ENCODE measurements around the gene CEBPA. TPM values are rescaled to one million over a fixed set of nuclear protein-coding genes. Genes with fewer than 3 reads are reported as not detected.

CEBPA gene
- total RNA-seq, 1 donor from 2014 or later, result 1.7 TPM

- Mint-ChIP-seq H3K9me3 (ENCODE audit: low read depth) (peaks cover 7% of the 10 kb centered on the region), H3K27me3 (ENCODE audit: low read depth) (peaks cover 8% of the 10 kb centered on the region), H3K4me3 (ENCODE audit: unreplicated experiment) (no peak overlapping the region), H3K27ac (ENCODE audit: unreplicated experiment) (no peak overlapping the region), H3K36me3 (ENCODE audit: low read depth) (peaks cover 3% of the 10 kb centered on the region), H3K4me1 (ENCODE audit: low read depth) (no peaks in the 10 kb centered on the region)
- TF ChIP-seq CTCF (IDR thresholded peaks at IDR 0.05), result no peak
- DNase-seq (ENCODE audit: low spot score), result no peak
These were observed 46.6 kb downstream of the CEBPA start for GRCh38 chr19:33255781-33256180.

GRCh38 chr19:33254245-33254824 lies 48.0 kb downstream of the CEBPA start:
- H3K4me3 Mint-ChIP-seq (ENCODE audit: unreplicated experiment), result no peak overlapping the region
- H3K9me3 Mint-ChIP-seq (ENCODE audit: low read depth), result peaks cover 7% of the 10 kb centered on the region
- TF ChIP-seq CTCF (IDR thresholded peaks at IDR 0.05), result no peak
- no peak overlapping the region for H3K27ac Mint-ChIP-seq (ENCODE audit: unreplicated experiment)
- no peaks in the 10 kb centered on the region for H3K4me1 Mint-ChIP-seq (ENCODE audit: low read depth)
- peaks cover 3% of the 10 kb centered on the region for H3K36me3 Mint-ChIP-seq (ENCODE audit: low read depth)
- DNase-seq (ENCODE audit: low spot score), result no peak
- peaks cover 7% of the 10 kb centered on the region for H3K27me3 Mint-ChIP-seq (ENCODE audit: low read depth)

GRCh38 chr19:33252971-33253370 lies 49.4 kb downstream of the CEBPA start:
- Mint-ChIP-seq H3K9me3 (ENCODE audit: low read depth) (peaks cover 3% of the 10 kb centered on the region), H3K27ac (ENCODE audit: unreplicated experiment) (no peak overlapping the region), H3K27me3 (ENCODE audit: low read depth) (peaks cover 7% of the 10 kb centered on the region), H3K4me3 (ENCODE audit: unreplicated experiment) (no peak overlapping the region), H3K4me1 (ENCODE audit: low read depth) (no peaks in the 10 kb centered on the region), H3K36me3 (ENCODE audit: low read depth) (peaks cover under 1% of the 10 kb centered on the region)
- no peak for TF ChIP-seq CTCF (IDR thresholded peaks at IDR 0.05)
- no peak for DNase-seq (ENCODE audit: low spot score)

GRCh38 chr19:33252418-33252962 lies 49.8 kb downstream of the CEBPA start:
- Mint-ChIP-seq H3K27me3 (ENCODE audit: low read depth) (peaks cover 7% of the 10 kb centered on the region), H3K27ac (ENCODE audit: unreplicated experiment) (no peak overlapping the region), H3K4me1 (ENCODE audit: low read depth) (no peaks in the 10 kb centered on the region), H3K9me3 (ENCODE audit: low read depth) (no peaks in the 10 kb centered on the region), H3K36me3 (ENCODE audit: low read depth) (no peaks in the 10 kb centered on the region), H3K4me3 (ENCODE audit: unreplicated experiment) (no peak overlapping the region)
- peak; percentile 18 for DNase-seq (ENCODE audit: low spot score)
- TF ChIP-seq CTCF (IDR thresholded peaks at IDR 0.05), result no peak

- Mint-ChIP-seq H3K27me3 (ENCODE audit: low read depth) (peaks cover 7% of the 10 kb centered on the region), H3K9me3 (ENCODE audit: low read depth) (no peaks in the 10 kb centered on the region), H3K27ac (ENCODE audit: unreplicated experiment) (no peak overlapping the region), H3K4me3 (ENCODE audit: unreplicated experiment) (no peak overlapping the region), H3K36me3 (ENCODE audit: low read depth) (no peaks in the 10 kb centered on the region), H3K4me1 (ENCODE audit: low read depth) (no peaks in the 10 kb centered on the region)
- no peak for TF ChIP-seq CTCF (IDR thresholded peaks at IDR 0.05)
- peak; percentile 64 for DNase-seq (ENCODE audit: low spot score)
These were observed 50.7 kb downstream of the CEBPA start for GRCh38 chr19:33251526-33252090.
